Fibroblast of mammary gland (primary cell): ENCODE data around the gene GALNT2.

Experiments used
- DNase-seq: peaks from one replicate; pipeline ENCODE4 v3.0.0-alpha.2; 2010; ENCODE audit warnings: low read depth
- H3K4me3 ChIP-seq: 2 replicates; pipeline ENCODE4 v1.5.1; 2011; ENCODE audit warnings: low read depth, mild to moderate bottlenecking, low read length, moderate library complexity; ENCODE audit not compliant: control insufficient read depth
- TF ChIP-seq, protein P1 (sequence below): conservative IDR thresholded peaks from 2 replicates; pipeline ENCODE4 v1.5.1; 2011; ENCODE audit warnings: low read depth, low read length, inconsistent platforms; ENCODE audit not compliant: control insufficient read depth, insufficient read depth

The GALNT2 gene

GRCh38 chr1:230189341-230189740, 122.3 kb downstream of the GALNT2 start:
- DNase-seq: no peak
- TF ChIP-seq, protein P1, sequence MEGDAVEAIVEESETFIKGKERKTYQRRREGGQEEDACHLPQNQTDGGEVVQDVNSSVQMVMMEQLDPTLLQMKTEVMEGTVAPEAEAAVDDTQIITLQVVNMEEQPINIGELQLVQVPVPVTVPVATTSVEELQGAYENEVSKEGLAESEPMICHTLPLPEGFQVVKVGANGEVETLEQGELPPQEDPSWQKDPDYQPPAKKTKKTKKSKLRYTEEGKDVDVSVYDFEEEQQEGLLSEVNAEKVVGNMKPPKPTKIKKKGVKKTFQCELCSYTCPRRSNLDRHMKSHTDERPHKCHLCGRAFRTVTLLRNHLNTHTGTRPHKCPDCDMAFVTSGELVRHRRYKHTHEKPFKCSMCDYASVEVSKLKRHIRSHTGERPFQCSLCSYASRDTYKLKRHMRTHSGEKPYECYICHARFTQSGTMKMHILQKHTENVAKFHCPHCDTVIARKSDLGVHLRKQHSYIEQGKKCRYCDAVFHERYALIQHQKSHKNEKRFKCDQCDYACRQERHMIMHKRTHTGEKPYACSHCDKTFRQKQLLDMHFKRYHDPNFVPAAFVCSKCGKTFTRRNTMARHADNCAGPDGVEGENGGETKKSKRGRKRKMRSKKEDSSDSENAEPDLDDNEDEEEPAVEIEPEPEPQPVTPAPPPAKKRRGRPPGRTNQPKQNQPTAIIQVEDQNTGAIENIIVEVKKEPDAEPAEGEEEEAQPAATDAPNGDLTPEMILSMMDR: no peak
- no peak overlapping the region for H3K4me3 ChIP-seq

- no peak overlapping the region for H3K4me3 ChIP-seq
- TF ChIP-seq, protein P1: no peak
- no peak for DNase-seq
Measured at GRCh38 chr1:230189824-230190223, 122.8 kb downstream of the GALNT2 start.

DNA sequence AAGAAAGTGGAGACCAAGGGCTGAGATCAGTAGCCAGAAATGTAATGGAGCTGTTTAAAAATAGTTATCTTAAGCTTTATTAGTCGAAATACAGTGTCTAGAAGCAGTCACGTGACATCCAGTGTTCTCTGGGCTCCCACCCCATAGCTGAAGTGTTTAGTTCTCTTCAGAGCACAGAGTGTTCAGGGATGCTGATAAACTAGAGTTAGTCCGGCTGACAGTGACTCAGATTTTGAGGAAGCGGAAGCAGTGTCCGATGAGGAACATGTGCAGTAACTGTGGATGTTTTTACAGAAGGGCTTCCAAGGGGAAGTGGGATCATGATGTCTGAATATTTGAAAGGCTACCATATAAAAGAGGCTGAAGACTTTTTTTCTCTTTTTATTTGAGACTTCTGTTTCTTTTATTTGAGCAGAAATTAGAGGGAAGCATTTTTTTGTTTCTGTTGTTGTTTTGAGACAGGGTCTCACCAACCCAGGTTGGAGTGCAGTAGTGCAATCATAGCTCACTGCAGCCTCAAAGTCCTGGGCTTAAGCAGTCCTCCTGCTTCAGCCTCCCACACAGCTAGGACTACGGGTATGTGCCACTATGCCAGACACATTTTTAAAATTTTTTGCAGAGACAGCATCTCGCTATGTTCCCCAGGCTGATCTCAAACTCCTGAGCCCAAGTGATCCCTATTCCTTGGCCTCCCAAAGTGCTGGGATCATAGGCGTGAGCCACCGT, 124.2 kb downstream of the GALNT2 start:
- TF ChIP-seq, protein P1: no peak
- peak; percentile 88 for DNase-seq
- no peak overlapping the region for H3K4me3 ChIP-seq

GRCh38 chr1:230191855-230192254, 124.8 kb downstream of the GALNT2 start:
- TF ChIP-seq, protein P1: no peak
- H3K4me3 ChIP-seq: no peak overlapping the region
- DNase-seq: no peak

GRCh38 chr1:230194525-230194924, 127.5 kb downstream of the GALNT2 start:
- DNase-seq: no peak
- no peak overlapping the region for H3K4me3 ChIP-seq
- TF ChIP-seq, protein P1: no peak

DNA sequence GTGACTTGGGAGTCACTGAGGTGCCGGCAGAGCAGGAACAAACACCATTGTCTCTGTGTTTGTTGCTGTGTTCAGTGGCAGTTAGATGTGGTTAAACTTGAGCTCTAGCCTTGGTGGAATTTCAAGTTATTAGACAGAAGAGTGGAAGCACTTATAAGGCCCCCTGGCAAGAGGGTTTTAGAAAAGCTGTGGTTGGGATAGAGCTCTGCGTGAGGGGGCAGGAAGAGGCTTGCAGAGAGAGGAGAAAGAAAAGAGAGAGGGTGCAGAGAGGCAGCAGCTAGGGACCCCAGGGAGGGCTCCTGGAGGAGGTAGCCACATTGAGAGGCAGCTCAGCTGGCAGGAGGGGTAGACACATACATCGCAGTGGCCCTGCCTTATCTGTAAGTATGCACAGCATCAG, 128.2 kb downstream of the GALNT2 start:
- DNase-seq: no peak
- TF ChIP-seq, protein P1: no peak
- H3K4me3 ChIP-seq: no peak overlapping the region

GRCh38 chr1:230196077-230196476, 129.0 kb downstream of the GALNT2 start:
- no peak overlapping the region for H3K4me3 ChIP-seq
- TF ChIP-seq, protein P1: no peak
- DNase-seq: no peak
